H1 (cell line): Measurements from ENCODE around the gene FBN1. TPM values are rescaled to one million over a fixed set of nuclear protein-coding genes. Genes with fewer than 3 reads are reported as not detected.

ENCODE experiments used
- CTCF ChIA-PET: fragments of 300-600 bp; sonication (Branson Sonifier 250); formaldehyde crosslinking; loops from one replicate; lab custom pipeline; 2021; ENCODE audit not compliant: partially characterized antibody; lab: Charles Lee
- POLR2A ChIA-PET: fragments of 300-600 bp; sonication (Branson Sonifier 250); formaldehyde crosslinking; loops from one replicate; lab custom pipeline; 2021; ENCODE audit warnings: inconsistent platforms; ENCODE audit not compliant: partially characterized antibody; lab: Charles Lee
- DNase-seq, 2 experiments: peaks; one replicate each; pipeline versions ENCODE4 v3.0.0 to v3.0.0-alpha.2; 2010 to 2022; ENCODE audit warnings: low spot score in 2 of 2, low read depth in 1 of 2, mixed read lengths in 1 of 2
- FAIRE-seq: peaks from 2 replicates; lab custom pipeline; 2011; peaks lifted over from hg19 to GRCh38; lab: Jason Lieb, UNC
- H2AFZ ChIP-seq: 2 replicates; pipeline ENCODE4 v1.8.1; 2012; ENCODE audit warnings: low read length, inconsistent platforms
- H2AK5ac ChIP-seq: 2 replicates; pipeline ENCODE4 v1.6.1; 2013; ENCODE audit warnings: low read depth, low read length
- H2BK120ac ChIP-seq: replicated peaks from 2 replicates; pipeline ENCODE3; 2013; ENCODE audit warnings: low read depth, low read length, inconsistent platforms
- H2BK12ac ChIP-seq: 2 replicates; pipeline ENCODE4 v1.6.1; 2013; ENCODE audit warnings: low read depth, low read length
- H2BK15ac ChIP-seq: 2 replicates; pipeline ENCODE4 v1.6.1; 2013; ENCODE audit warnings: low read length
- H2BK20ac ChIP-seq: 2 replicates; pipeline ENCODE4 v1.6.1; 2013; ENCODE audit warnings: low read length
- H2BK5ac ChIP-seq: 2 replicates; pipeline ENCODE4 v1.6.1; 2013; ENCODE audit warnings: low read depth, low read length
- H3K14ac ChIP-seq: 2 replicates; pipeline ENCODE4 v1.6.1; 2013; ENCODE audit warnings: inconsistent platforms; ENCODE audit not compliant: insufficient read length
- H3K18ac ChIP-seq: 2 replicates; pipeline ENCODE4 v1.6.1; 2013; ENCODE audit warnings: low read length; ENCODE audit errors: extremely low read depth
- H3K23ac ChIP-seq: 2 replicates; pipeline ENCODE4 v1.6.1; 2013; ENCODE audit warnings: inconsistent platforms; ENCODE audit not compliant: insufficient read length
- H3K23me2 ChIP-seq: 2 replicates; pipeline ENCODE4 v1.6.1; 2013; ENCODE audit warnings: low read depth, low read length
- H3K27ac ChIP-seq: 2 replicates; pipeline ENCODE4 v1.6.1; 2011; ENCODE audit warnings: low read depth, low read length, inconsistent platforms
- H3K27me3 ChIP-seq, 4 experiments: replicated peaks in 1 of 4; 1 replicate in 1 of 4; 2 replicates in 3 of 4; pipeline versions ENCODE4 v1.6.1 to v1.8.1; 2011 to 2013; ENCODE audit warnings: low read length in 3 of 4, mild to moderate bottlenecking in 3 of 4, inconsistent platforms in 2 of 4, mixed read lengths in 2 of 4, moderate library complexity in 1 of 4; ENCODE audit not compliant: control insufficient read depth in 3 of 4, insufficient read depth in 3 of 4; ENCODE audit errors: extremely low read depth in 1 of 4
- H3K36me3 ChIP-seq, 4 experiments: 2 replicates each; pipeline versions ENCODE4 v1.6.1 to v1.8.1; 2011 to 2013; ENCODE audit warnings: mild to moderate bottlenecking in 4 of 4, low read length in 3 of 4, moderate library complexity in 2 of 4, control low read depth in 1 of 4, inconsistent platforms in 1 of 4; ENCODE audit not compliant: insufficient read depth in 4 of 4, control insufficient read depth in 2 of 4
- H3K4ac ChIP-seq: replicated peaks from 2 replicates; pipeline ENCODE3; 2013; ENCODE audit warnings: low read length, low read depth, mixed read lengths, inconsistent platforms; ENCODE audit not compliant: insufficient read length
- H3K4me1 ChIP-seq, 4 experiments: replicated peaks in 1 of 4; 1 replicate in 1 of 4; 2 replicates in 3 of 4; pipeline versions ENCODE4 v1.6.1 to v1.8.1; 2011 to 2013; ENCODE audit warnings: low read length in 3 of 4, inconsistent platforms in 2 of 4, mixed read lengths in 1 of 4; ENCODE audit not compliant: insufficient read depth in 4 of 4, control insufficient read depth in 3 of 4
- H3K4me2 ChIP-seq, 2 experiments: 2 replicates each; pipeline versions ENCODE4 v1.6.1 to v1.8.1; 2011 to 2013; ENCODE audit warnings: low read depth in 2 of 2, low read length in 2 of 2, control low read depth in 1 of 2, inconsistent platforms in 1 of 2, mild to moderate bottlenecking in 1 of 2; ENCODE audit not compliant: insufficient read depth in 1 of 2
- H3K4me3 ChIP-seq, 4 experiments: fragments of 200-600, 300-600 bp in 1 of 4; sonication (generic), shearing (Covaris generic), sonication (Bioruptor Twin) in 1 of 4; 2 replicates each; pipeline versions ENCODE4 v1.5.1 to v1.8.1; 2011 to 2016; ENCODE audit warnings: low read length in 4 of 4, low read depth in 3 of 4, control low read depth in 2 of 4, inconsistent platforms in 2 of 4, mild to moderate bottlenecking in 2 of 4, mixed read lengths in 1 of 4, moderate library complexity in 1 of 4; ENCODE audit not compliant: insufficient read depth in 2 of 4; ENCODE audit errors: extremely low read depth in 1 of 4
- H3K56ac ChIP-seq: replicated peaks from 2 replicates; pipeline ENCODE3; 2013; ENCODE audit warnings: low read depth, mild to moderate bottlenecking, mixed read lengths, low read length, inconsistent platforms; ENCODE audit not compliant: insufficient read length
- H3K79me1 ChIP-seq: 2 replicates; pipeline ENCODE4 v1.6.1; 2013; ENCODE audit warnings: low read depth, low read length, control low read depth
- H3K79me2 ChIP-seq, 2 experiments: 2 replicates each; pipeline versions ENCODE4 v1.6.1 to v1.8.1; 2012 to 2013; ENCODE audit warnings: low read length in 2 of 2, mild to moderate bottlenecking in 2 of 2, inconsistent platforms in 1 of 2; ENCODE audit not compliant: insufficient read depth in 2 of 2, control insufficient read depth in 1 of 2
- H3K9ac ChIP-seq, 4 experiments: replicated peaks in 1 of 4; 1 replicate in 1 of 4; 2 replicates in 3 of 4; pipeline versions ENCODE4 v1.6.1 to v1.8.1; 2011 to 2013; ENCODE audit warnings: low read depth in 3 of 4, low read length in 3 of 4, control low read depth in 2 of 4, mild to moderate bottlenecking in 2 of 4, moderate library complexity in 2 of 4, inconsistent platforms in 1 of 4; ENCODE audit errors: extremely low read depth in 1 of 4
- H3K9me3 ChIP-seq, 2 experiments: 2 replicates each; pipeline versions ENCODE4 v1.6.1 to v1.8.1; 2012 to 2013; ENCODE audit warnings: mild to moderate bottlenecking in 2 of 2, moderate library complexity in 2 of 2, control low read depth in 1 of 2, inconsistent platforms in 1 of 2, low read depth in 1 of 2, low read length in 1 of 2, mixed read lengths in 1 of 2; ENCODE audit not compliant: insufficient read depth in 2 of 2
- H4K20me1 ChIP-seq, 2 experiments: replicated peaks in 1 of 2; 2 replicates each; pipeline versions ENCODE3 to v1.8.1; 2011 to 2013; ENCODE audit warnings: inconsistent platforms in 2 of 2, low read length in 2 of 2, mild to moderate bottlenecking in 1 of 2; ENCODE audit not compliant: insufficient read depth in 2 of 2, control insufficient read depth in 1 of 2
- H4K5ac ChIP-seq: 2 replicates; pipeline ENCODE4 v1.6.1; 2013; ENCODE audit warnings: low read length, low read depth, mixed read lengths, inconsistent platforms; ENCODE audit not compliant: insufficient read length
- H4K8ac ChIP-seq: 2 replicates; pipeline ENCODE4 v1.8.0; 2013; ENCODE audit warnings: mild to moderate bottlenecking, moderate library complexity, low read length, inconsistent platforms; ENCODE audit not compliant: insufficient read depth; ENCODE audit errors: extremely low read depth
- H4K91ac ChIP-seq: replicated peaks from 2 replicates; pipeline ENCODE3; 2013; ENCODE audit warnings: low read length, mixed read lengths, inconsistent platforms; ENCODE audit not compliant: insufficient read length
- ATF2 ChIP-seq: IDR thresholded peaks from 2 replicates; pipeline ENCODE4 v1.6.1; 2012; ENCODE audit warnings: low read length, inconsistent platforms
- BACH1 ChIP-seq: IDR thresholded peaks from 2 replicates; pipeline ENCODE4 v1.6.1; 2012; ENCODE audit warnings: low read length, improper control_type of control experiment
- KDM5A ChIP-seq: fragments of 200-600 bp; IDR thresholded peaks from 2 replicates; pipeline ENCODE4 v1.7.1; 2012; ENCODE audit warnings: mild to moderate bottlenecking, low read length, inconsistent platforms, mixed read lengths
- MAX ChIP-seq: IDR thresholded peaks from 2 replicates; pipeline ENCODE4 v1.6.1; 2012; ENCODE audit warnings: inconsistent platforms
- YY1 ChIP-seq: IDR thresholded peaks from 2 replicates; pipeline ENCODE4 v1.6.1; 2011; ENCODE audit warnings: low read depth, mild to moderate bottlenecking, low read length
- WGBS, 2 experiments: shearing (Covaris generic) in 1 of 2; methylation state at CpG; one replicate each; pipeline versions ENCODE4 v1.1.6 to v1.1.7; 2013 to 2015; ENCODE audit warnings: low lambda C conversion rate in 2 of 2, mixed read lengths in 2 of 2, inconsistent platforms in 1 of 2, low coverage in 1 of 2, missing lambda C conversion rate in 1 of 2; ENCODE audit not compliant: insufficient replicate concordance in 2 of 2, insufficient coverage in 1 of 2, insufficient read length in 1 of 2; ENCODE audit errors: extremely low coverage in 1 of 2, missing lambda C conversion rate in 1 of 2; 5-methylcytosine and 5-hydroxymethylcytosine counted together
- polyA plus RNA-seq, 7 experiments: library from polyadenylated mRNA; depleted of rRNA in 3 of 7; stranded (reverse) in 5 of 7; unstranded in 2 of 7; fragments of >200 nt in 5 of 7; fragments of 200-250 nt in 2 of 7; gene quantifications; 1 replicate in 5 of 7; 2 replicates in 1 of 7; 4 replicates in 1 of 7; pipeline versions ENCODE4 v1.2.1 to v1.2.3, GENCODE V29; 2011 to 2013; ENCODE audit warnings: missing spikeins in 2 of 7, mixed read lengths in 2 of 7
- total RNA-seq: library from RNA; stranded (reverse); fragmentation: NEBNext Ultra II Directional; extraction: Animal tissue kit (Norgen Biotek cat#: 25700); gene quantifications from 2 replicates; pipeline ENCODE4 v1.2.1, GENCODE V29; 2021

FBN1 gene
- total and polyA plus RNA-seq, 2 of the 8 experiments (the other 6 are each of a cell fraction or from before 2014, with no cell fraction given), result 3.0 to 4.0 TPM

- H2AFZ ChIP-seq, result no peak overlapping the region
- H2BK20ac ChIP-seq, result no peak overlapping the region
- H3K9ac ChIP-seq, result no peak overlapping the region
- no peak overlapping the region for H3K23ac ChIP-seq
- H4K91ac ChIP-seq, result no peak overlapping the region
- no peak overlapping the region for H2BK12ac ChIP-seq
- no peak overlapping the region for H3K27ac ChIP-seq
- no peak for DNase-seq
- no peak overlapping the region for H4K5ac ChIP-seq
- H4K8ac ChIP-seq, result no peak overlapping the region
- no peak overlapping the region for H2AK5ac ChIP-seq
- H3K56ac ChIP-seq, result no peak overlapping the region
- no peak overlapping the region for H2BK120ac ChIP-seq
- POLR2A ChIA-PET, result no interaction called here
- no peaks in the 10 kb centered on the region for H3K79me2 ChIP-seq
- H3K4me3 ChIP-seq, result no peak overlapping the region
- no peaks in the 10 kb centered on the region for H4K20me1 ChIP-seq
- 93% methylated on average over 1 of the region's 1 CpG; no CpG with 5 or more reads in 1 of the 2 experiments for WGBS, 2 experiments
- no peak overlapping the region for H3K4me2 ChIP-seq
- no peaks in the 10 kb centered on the region for H3K79me1 ChIP-seq
- no peaks in the 10 kb centered on the region for H3K23me2 ChIP-seq
- H3K27me3 ChIP-seq, result no peaks in the 10 kb centered on the region
- no peak for TF ChIP-seq YY1
- TF ChIP-seq BACH1, result no peak
- no peak for TF ChIP-seq MAX
- TF ChIP-seq KDM5A, result no peak
- no peak for TF ChIP-seq ATF2
- no peak overlapping the region for H3K18ac ChIP-seq
- CTCF ChIA-PET, result interaction anchor here (1.6 to 1.9 kb wide), 2 partner anchors 23 to 61 kb away, joined by 3 to 4 read pairs; no protein-coding TSS in a partner anchor
- H3K36me3 ChIP-seq, result no peaks in the 10 kb centered on the region
- H2BK5ac ChIP-seq, result no peak overlapping the region
- H3K14ac ChIP-seq, result no peak overlapping the region
- FAIRE-seq, result no peak
- no peaks in the 10 kb centered on the region for H3K4me1 ChIP-seq
- H2BK15ac ChIP-seq, result no peak overlapping the region
- no peaks in the 10 kb centered on the region for H3K9me3 ChIP-seq
- H3K4ac ChIP-seq, result no peak overlapping the region
Measured at GRCh38 chr15:48447058-48447457, 198.5 kb downstream of the FBN1 start.
